Erythroblast (primary cell): ENCODE measurements around the gene ADARB2.

Experiments used
- GATA1 ChIP-seq: IDR thresholded peaks from 2 replicates; pipeline ENCODE4 v1.6.1; 2011; ENCODE audit warnings: low read depth, mild to moderate bottlenecking, control low read depth, low read length, moderate library complexity
- POLR2A ChIP-seq: IDR thresholded peaks from 2 replicates; pipeline ENCODE4 v1.6.1; 2011; ENCODE audit warnings: mild to moderate bottlenecking, low read length

DNA sequence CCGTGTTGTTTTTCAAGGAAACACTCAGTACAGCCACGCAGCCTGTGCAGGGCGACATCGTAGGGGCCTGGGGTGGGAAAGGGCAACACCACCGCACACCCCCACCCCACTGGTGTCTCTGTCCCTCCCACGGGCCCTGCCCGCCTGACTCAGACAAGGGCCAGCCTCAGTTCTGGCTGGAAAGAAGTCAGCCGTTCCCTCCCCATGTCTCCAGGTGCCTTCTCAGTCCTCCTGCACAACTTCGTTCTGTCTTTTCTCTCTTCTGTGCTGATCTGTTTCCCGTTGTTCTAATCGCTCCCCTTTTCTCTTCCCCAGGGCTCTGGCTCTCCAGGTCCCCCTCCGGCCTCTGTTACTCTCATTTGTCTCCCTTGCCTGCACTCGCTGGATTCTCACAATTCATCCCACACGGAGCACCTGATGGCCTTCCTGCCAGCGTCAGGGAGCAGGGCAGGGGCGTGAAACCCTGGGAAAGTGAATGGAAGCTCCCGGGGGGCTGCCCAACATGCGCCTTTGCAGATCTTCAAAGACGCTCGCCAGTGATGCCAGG lies 583.4 kb downstream of the ADARB2 start:
- no peak for TF ChIP-seq POLR2A
- TF ChIP-seq GATA1: no peak
